Measurements from ENCODE around the gene MDH1. TPM values are rescaled to one million over a fixed set of nuclear protein-coding genes. Genes with fewer than 3 reads are reported as not detected.
A peak's percentile ranks its signal among the peaks of the same experiment; 100 is the strongest.

The MDH1 gene
- total RNA-seq, result 10 to 100 TPM; 75.6 to 96.9 TPM
- 100 to 1,000 TPM; 138 to 210 TPM for polyA plus RNA-seq

DNA sequence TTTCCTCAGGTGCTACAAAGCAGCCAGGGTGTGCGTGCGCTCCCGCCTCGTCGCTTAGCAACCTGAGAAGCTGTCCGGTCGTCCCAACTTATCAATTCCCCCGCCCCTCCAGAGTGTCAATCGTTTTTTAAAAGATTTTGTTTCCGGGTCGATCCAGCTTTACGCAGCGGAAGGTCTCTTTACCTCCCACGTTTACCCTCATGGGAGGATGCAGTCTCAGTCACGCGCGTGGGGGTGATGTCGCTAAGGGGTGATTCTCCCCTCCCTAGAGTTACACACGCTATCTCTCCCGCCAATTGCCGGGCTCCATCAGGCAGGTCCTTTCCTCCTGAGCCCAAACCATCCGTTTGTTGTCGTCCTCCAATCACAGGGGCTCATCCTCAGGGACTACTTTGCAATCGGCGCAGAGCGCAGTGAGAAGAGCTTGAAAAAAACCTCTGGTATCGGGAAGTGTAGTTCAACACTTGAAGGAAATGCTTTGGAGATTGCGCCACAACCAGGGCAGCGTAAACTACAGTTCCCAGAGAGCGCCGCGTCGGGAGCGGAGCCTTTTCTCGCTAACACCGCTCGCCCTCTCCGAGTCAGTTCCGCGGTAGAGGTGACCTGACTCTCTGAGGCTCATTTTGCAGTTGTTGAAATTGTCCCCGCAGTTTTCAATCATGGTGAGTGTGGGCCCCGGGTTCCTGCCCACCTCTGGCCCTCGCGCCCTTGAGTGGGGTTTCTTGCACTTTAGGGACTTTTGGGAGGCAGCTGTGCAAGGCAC, at the start of gene MDH1, which contains the start of gene WDPCP:
Gene MDH1 (plus strand): TSS at position 579 of the 763 bp plus-strand sequence. CDS start 81 bp downstream, at position 660.
Gene WDPCP (minus strand): TSS at position 93 of the 763 bp plus-strand sequence. CDS start 206 bp downstream, outside the sequence.
- H3K9ac ChIP-seq (ENCODE audit: low read depth in 1 of 2, low read length in 2 of 2), result peak within 1 kb of the TSS; percentile 80 to 87
- TF ChIP-seq, protein P1, sequence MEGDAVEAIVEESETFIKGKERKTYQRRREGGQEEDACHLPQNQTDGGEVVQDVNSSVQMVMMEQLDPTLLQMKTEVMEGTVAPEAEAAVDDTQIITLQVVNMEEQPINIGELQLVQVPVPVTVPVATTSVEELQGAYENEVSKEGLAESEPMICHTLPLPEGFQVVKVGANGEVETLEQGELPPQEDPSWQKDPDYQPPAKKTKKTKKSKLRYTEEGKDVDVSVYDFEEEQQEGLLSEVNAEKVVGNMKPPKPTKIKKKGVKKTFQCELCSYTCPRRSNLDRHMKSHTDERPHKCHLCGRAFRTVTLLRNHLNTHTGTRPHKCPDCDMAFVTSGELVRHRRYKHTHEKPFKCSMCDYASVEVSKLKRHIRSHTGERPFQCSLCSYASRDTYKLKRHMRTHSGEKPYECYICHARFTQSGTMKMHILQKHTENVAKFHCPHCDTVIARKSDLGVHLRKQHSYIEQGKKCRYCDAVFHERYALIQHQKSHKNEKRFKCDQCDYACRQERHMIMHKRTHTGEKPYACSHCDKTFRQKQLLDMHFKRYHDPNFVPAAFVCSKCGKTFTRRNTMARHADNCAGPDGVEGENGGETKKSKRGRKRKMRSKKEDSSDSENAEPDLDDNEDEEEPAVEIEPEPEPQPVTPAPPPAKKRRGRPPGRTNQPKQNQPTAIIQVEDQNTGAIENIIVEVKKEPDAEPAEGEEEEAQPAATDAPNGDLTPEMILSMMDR (IDR thresholded peaks at IDR 0.05; ENCODE audit: low read depth, low read length, missing input control), result no peak
- TF ChIP-seq FOXA2 (IDR thresholded peaks at IDR 0.05) (no peak), JUND (IDR thresholded peaks at IDR 0.05) (peak; percentile 53 to 67), EGR1 (IDR thresholded peaks at IDR 0.05; ENCODE audit: low read depth in 2 of 2) (peak; percentile 11 to 67), SP1 (IDR thresholded peaks at IDR 0.05) (peak; percentile 88), YY1 (IDR thresholded peaks at IDR 0.05) (peak; percentile 59), GABPA (IDR thresholded peaks at IDR 0.05 in 1 of 2, conservative IDR thresholded peaks at IDR 0.05 in 1 of 2) (peak; percentile 73 to 92), RAD21 (IDR thresholded peaks at IDR 0.05) (peak; percentile 39 to 47), HNF4G (IDR thresholded peaks at IDR 0.05) (no peak), TAF1 (conservative IDR thresholded peaks at IDR 0.05) (peak; percentile 89), RXRA (IDR thresholded peaks at IDR 0.05) (peak; percentile 58 to 77), FOXA1 (IDR thresholded peaks at IDR 0.05) (no peak), NR2F2 (IDR thresholded peaks at IDR 0.05) (peak; percentile 76), HNF4A (conservative IDR thresholded peaks at IDR 0.05) (peak in 1 of 2 donors; percentile 66)
- TF ChIP-seq, protein P2, sequence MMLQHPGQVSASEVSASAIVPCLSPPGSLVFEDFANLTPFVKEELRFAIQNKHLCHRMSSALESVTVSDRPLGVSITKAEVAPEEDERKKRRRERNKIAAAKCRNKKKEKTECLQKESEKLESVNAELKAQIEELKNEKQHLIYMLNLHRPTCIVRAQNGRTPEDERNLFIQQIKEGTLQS (IDR thresholded peaks at IDR 0.05), result peak; percentile 75
- TF ChIP-seq, protein P3, sequence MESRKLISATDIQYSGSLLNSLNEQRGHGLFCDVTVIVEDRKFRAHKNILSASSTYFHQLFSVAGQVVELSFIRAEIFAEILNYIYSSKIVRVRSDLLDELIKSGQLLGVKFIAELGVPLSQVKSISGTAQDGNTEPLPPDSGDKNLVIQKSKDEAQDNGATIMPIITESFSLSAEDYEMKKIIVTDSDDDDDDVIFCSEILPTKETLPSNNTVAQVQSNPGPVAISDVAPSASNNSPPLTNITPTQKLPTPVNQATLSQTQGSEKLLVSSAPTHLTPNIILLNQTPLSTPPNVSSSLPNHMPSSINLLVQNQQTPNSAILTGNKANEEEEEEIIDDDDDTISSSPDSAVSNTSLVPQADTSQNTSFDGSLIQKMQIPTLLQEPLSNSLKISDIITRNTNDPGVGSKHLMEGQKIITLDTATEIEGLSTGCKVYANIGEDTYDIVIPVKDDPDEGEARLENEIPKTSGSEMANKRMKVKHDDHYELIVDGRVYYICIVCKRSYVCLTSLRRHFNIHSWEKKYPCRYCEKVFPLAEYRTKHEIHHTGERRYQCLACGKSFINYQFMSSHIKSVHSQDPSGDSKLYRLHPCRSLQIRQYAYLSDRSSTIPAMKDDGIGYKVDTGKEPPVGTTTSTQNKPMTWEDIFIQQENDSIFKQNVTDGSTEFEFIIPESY (IDR thresholded peaks at IDR 0.05), result peak; percentile 77
- TF ChIP-seq, protein P4, sequence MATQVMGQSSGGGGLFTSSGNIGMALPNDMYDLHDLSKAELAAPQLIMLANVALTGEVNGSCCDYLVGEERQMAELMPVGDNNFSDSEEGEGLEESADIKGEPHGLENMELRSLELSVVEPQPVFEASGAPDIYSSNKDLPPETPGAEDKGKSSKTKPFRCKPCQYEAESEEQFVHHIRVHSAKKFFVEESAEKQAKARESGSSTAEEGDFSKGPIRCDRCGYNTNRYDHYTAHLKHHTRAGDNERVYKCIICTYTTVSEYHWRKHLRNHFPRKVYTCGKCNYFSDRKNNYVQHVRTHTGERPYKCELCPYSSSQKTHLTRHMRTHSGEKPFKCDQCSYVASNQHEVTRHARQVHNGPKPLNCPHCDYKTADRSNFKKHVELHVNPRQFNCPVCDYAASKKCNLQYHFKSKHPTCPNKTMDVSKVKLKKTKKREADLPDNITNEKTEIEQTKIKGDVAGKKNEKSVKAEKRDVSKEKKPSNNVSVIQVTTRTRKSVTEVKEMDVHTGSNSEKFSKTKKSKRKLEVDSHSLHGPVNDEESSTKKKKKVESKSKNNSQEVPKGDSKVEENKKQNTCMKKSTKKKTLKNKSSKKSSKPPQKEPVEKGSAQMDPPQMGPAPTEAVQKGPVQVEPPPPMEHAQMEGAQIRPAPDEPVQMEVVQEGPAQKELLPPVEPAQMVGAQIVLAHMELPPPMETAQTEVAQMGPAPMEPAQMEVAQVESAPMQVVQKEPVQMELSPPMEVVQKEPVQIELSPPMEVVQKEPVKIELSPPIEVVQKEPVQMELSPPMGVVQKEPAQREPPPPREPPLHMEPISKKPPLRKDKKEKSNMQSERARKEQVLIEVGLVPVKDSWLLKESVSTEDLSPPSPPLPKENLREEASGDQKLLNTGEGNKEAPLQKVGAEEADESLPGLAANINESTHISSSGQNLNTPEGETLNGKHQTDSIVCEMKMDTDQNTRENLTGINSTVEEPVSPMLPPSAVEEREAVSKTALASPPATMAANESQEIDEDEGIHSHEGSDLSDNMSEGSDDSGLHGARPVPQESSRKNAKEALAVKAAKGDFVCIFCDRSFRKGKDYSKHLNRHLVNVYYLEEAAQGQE (IDR thresholded peaks at IDR 0.05), result peak; percentile 71
- TF ChIP-seq, protein P5, sequence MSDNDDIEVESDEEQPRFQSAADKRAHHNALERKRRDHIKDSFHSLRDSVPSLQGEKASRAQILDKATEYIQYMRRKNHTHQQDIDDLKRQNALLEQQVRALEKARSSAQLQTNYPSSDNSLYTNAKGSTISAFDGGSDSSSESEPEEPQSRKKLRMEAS (IDR thresholded peaks at IDR 0.05), result peak; percentile 83
- no peaks in the 10 kb centered on the region for H3K9me3 ChIP-seq (ENCODE audit: control insufficient read depth in 4 of 4, low read length in 3 of 4)
- H3K27me3 ChIP-seq (ENCODE audit: control insufficient read depth in 4 of 4, insufficient read depth in 4 of 4, low read length in 3 of 4), result no peaks in the 10 kb centered on the region
- H3K27ac ChIP-seq (ENCODE audit: low read depth in 1 of 2, low read length in 2 of 2), result peak within 1 kb of the TSS; percentile 96
- H3K36me3 ChIP-seq (ENCODE audit: control insufficient read depth in 4 of 4, insufficient read depth in 3 of 4, low read depth in 1 of 4, low read length in 3 of 4), result peaks cover 0 to 4% (median 3%) of the 10 kb centered on the region in 4 donors
- WGBS, result under 1% methylated on average over 44 of the region's 44 CpGs
- peak within 1 kb of the TSS; percentile 63 to 99 (median 91) for H3K4me3 ChIP-seq (ENCODE audit: low read depth in 1 of 3, low read length in 3 of 3)
- peaks cover 3 to 38% (median 28%) of the 10 kb centered on the region in 4 donors for H3K4me1 ChIP-seq (ENCODE audit: control insufficient read depth in 4 of 4, insufficient read depth in 4 of 4, low read length in 3 of 4)
- DNase-seq (ENCODE audit: low spot score), result peak; percentile 87
